Hematopoietic multipotent progenitor cell treated with erythropoietin and hydrocortisone succinate and interleukin-3 and kit ligand, for 4 days (in vitro differentiated cells): Measurements from ENCODE around the gene SLC16A10.
"Not testable (repeated sequence)": the region's sequence is repeated elsewhere in the genome, so short reads cannot be mapped to it uniquely, and the experiment has no call there.

Source experiments
- DNase-seq: peaks from one replicate; pipeline ENCODE4 v3.0.0-alpha.2; 2015

Gene SLC16A10

DNA sequence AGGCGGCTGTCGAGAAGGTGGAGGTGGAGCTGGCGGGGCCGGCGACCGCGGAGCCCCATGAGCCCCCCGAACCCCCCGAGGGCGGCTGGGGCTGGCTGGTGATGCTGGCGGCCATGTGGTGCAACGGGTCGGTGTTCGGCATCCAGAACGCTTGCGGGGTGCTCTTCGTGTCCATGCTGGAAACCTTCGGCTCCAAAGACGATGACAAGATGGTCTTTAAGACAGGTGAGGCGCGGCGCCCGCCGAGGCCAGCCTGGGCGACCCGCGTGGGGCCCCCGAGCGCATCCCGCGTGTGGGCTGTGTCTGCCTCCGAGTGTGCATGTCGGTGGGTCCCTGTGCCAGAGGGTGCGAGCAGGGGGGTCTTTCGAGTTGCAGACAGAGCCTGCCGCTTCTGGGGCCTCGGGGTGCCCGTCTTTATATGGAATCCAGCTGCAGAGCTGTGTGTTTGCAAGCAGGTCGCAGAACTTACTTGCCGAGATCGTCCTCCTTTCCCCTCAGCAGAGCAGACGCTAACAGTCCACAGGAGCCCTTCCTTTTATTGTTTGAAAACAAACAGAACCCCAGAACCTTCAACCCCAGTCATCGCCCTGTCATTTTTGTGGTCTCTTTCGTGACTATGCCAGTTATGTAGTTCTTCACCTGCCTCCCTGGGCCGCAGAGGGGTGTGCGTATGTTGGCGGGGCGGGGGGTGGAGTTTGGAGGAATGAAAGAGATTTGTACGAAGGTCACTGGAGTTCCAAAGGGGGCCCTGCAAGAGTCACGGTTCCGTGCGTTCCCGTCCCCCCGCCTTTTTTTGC, 766 bp downstream of the SLC16A10 start:
- DNase-seq, result peak; percentile 52

DNA sequence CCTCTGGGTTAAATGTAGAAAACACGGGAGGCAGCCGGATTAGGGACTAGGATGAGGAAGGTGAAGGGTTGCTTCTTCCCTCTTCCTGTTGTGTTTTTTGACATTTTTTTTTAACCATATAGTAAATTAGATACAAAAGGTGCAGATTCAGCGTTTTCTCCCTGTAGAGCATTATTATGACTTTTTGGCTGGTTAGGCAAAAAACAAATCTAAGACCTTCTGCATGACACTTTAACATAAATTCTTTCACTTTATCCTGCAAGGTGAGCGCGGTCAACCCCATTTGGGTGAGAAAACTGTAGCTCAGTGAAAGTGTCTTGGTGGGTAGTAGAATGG, 1.3 kb downstream of the SLC16A10 start:
- DNase-seq, result no peak

DNA sequence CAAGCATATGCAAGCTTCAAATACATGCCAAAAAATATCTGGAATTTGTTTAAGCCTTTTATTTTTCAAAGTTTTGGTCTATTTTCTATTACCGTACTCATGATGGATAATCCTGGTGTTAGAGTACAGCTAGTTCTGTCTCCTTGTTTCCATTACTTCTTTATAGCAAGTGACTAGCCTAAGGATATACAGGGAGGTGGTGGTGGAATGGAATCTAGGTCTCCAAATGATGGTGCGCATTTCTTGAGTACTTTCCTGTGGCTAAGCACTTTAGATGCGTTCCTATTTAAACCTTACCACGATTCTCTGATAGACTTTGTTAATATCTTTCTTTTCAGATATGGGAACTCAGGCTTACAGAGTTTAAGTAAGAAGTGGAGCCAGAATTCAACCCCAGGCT, 3.5 kb downstream of the SLC16A10 start:
- DNase-seq, result no peak

DNA sequence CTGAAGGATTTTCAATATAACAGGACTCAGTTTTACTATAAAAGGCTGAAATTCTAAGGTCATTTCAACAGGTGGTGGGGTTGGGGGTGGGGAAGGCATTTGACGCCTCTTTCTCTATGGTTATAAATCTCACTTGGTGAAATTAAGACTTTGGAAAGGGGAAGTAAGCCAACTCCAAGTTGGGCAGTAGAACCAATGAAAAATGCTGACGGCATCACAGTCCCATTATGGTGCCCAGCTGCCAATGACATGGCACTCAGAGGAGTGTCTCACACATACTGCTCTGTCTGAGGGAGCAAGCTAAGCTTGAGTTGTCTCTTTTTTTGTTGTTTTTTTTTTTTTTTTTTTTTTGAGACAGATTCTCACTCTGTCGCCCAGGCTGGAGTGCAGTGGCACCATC, 4.7 kb downstream of the SLC16A10 start:
- DNase-seq, result no peak

DNA sequence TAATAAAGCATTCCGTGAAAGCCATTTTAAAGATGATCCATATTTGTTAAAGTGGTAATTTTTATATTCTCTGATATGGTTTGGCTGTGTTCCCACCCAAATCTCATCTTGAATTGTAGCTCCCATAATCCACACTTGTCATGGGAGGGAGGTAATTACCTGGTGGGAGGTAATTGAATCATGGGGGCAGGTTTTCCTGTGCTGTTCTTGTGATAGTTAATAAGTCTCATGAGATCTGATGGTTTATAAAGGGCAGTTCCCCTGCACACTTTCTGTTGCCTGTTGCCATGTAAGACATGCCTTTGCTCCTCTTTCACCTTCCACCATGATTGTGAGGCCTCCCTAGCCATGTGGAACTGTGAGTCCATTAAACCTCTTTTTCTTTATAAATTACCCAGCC, 8.2 kb downstream of the SLC16A10 start:
- not testable (repeated sequence) for DNase-seq

DNA sequence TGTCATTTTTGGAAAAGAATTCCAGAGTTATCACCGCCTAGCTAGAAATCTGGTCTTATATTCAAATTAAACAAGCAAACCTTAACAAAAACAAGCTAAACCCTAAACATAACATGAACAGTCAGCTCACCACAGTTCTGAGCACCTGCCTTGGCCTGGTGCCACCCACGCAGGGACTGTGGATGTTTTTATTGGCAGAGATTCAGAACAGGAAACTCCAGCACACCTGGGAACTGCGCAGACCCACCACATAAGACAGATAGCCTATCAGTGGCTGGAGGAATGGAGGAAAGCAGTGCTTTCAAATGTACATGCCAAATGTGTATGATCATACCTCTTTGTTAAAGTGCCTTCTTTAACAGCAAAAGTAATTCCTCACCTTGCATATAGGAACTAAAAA, 8.9 kb downstream of the SLC16A10 start:
- no peak for DNase-seq

DNA sequence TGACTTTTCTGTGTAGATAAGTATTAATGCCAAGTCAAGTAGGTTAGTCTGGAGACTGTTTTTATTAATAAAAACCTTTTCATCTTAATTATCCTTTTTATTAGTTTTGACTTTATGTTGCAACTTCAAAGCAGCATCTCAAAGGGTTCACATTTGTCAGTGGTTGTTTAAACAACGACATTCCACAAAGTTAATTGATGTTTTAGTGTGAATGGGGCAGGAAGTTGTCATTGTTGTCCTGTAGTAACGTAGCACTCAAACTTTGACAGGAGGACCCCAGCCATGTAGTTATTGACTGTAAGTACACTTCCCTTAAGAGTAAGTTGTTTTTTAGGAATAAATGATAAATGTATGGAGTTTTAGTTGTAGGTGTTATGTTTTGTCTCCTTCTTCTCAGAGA, 11.3 kb downstream of the SLC16A10 start:
- no peak for DNase-seq

DNA sequence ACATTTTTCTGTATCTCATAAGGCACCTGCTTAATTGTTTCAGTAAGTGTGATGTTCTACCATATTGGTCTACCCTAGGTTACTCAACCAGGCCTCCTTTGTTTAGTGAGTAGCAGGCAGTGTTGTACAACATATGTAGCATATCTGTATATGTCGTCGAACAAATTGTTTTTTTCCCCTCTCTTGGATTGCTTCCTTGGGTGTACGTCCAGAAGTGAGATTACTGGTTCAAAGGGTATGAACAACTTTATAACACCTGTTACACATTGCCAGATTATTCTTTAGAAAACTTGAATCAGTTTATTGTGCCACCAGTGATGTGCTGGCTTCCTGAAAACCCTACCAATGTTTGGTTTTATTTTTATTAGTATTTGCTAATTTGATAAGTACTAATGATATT, 14.7 kb downstream of the SLC16A10 start:
- DNase-seq, result no peak

- peak; percentile 83 for DNase-seq
Observed at GRCh38 chr6:111105578-111105977, 18.3 kb downstream of the SLC16A10 start.

GRCh38 chr6:111107589-111107988, 20.3 kb downstream of the SLC16A10 start:
- no peak for DNase-seq

GRCh38 chr6:111110036-111110435, 22.7 kb downstream of the SLC16A10 start:
- DNase-seq, result peak; percentile 77

- DNase-seq, result peak; percentile 66
Observed at GRCh38 chr6:111113336-111114086, 26.2 kb downstream of the SLC16A10 start.

GRCh38 chr6:111114087-111114443, 26.8 kb downstream of the SLC16A10 start:
- peak; percentile 56 for DNase-seq

- DNase-seq, result no peak
Observed at GRCh38 chr6:111114482-111114881, 27.2 kb downstream of the SLC16A10 start.

DNA sequence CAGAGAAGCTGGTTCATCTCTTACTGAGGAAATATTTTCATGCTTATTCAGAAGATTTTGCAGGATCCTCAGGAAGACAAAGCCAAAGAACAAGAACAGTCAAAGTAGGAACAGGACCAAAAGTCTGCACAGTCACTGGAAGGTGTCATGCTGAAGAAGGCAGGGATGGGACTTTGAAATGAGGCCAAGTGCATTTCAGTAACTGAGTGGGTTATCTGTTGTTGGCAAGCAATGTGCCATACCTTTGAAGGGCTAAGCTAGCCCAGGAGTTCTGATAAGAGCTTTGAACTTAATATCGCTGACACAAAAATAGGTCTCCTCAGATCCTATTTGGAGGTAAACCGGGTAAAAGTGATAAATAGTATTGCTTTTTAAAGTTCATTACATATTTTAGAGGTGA, 31.5 kb downstream of the SLC16A10 start:
- DNase-seq, result no peak

- no peak for DNase-seq
Observed at GRCh38 chr6:111119571-111120329, 32.4 kb downstream of the SLC16A10 start.

GRCh38 chr6:111121789-111122350, 34.6 kb downstream of the SLC16A10 start:
- no peak for DNase-seq

GRCh38 chr6:111122458-111123286, 35.4 kb downstream of the SLC16A10 start:
- no peak for DNase-seq

DNA sequence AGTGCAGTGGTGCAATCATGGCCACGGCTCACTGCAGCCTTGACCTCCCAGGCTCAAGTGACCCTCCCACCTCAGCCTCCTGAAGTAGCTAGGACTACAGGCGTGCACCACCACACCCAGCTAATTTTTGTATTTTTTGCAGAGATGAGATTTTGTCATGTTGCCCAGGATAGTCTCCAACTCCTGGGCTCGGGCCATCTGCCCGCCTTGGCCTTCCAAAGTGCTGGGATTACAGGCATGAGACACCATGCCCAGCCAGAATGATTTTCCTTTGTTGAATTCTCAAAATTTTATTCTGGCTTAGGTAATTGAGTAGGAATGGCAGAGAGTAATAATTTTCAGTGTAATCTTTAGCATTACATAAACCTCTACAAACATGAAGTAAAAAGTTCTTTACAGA, 37.1 kb downstream of the SLC16A10 start:
- DNase-seq, result no peak

DNA sequence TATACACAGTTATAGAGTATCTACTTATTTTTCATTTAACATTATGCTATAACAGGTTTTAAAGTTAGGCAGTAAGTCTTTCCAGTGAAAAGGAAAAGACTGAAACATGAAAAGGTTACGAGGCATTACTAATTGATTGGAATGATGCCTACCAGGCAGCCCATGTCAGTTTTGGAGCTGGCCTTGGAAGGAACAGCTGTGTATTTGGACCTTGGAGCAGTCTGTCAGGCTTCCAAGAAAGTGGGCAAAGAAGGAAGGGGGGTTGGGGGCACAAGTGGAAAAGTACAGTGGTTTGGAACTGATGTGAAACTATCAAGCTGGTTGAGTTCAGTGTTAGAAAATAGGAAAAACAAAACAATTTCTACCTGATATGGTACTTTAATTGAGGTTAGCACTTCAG, 41.7 kb downstream of the SLC16A10 start:
- no peak for DNase-seq

GRCh38 chr6:111131018-111131417, 43.7 kb downstream of the SLC16A10 start:
- DNase-seq, result not testable (repeated sequence)

- DNase-seq, result not testable (repeated sequence)
Observed at GRCh38 chr6:111132669-111133068, 45.4 kb downstream of the SLC16A10 start.
